COR-L47 (cell line): ENCODE data around the gene CP.

Experiments used
- DNase-seq: peaks from one replicate; lab custom pipeline; 2025; lab: John Stamatoyannopoulos, UW

Gene CP

GRCh38 chr3:149186219-149186618, 35.4 kb downstream of the CP start:
- no peak for DNase-seq

GRCh38 chr3:149181182-149181581, 40.4 kb downstream of the CP start:
- no peak for DNase-seq

GRCh38 chr3:149180057-149180573, 41.5 kb downstream of the CP start:
- no peak for DNase-seq

- DNase-seq: no peak
Observed at GRCh38 chr3:149179220-149179619, 42.4 kb downstream of the CP start.

- DNase-seq: no peak
Observed at GRCh38 chr3:149177122-149177521, 44.5 kb downstream of the CP start.

GRCh38 chr3:149174901-149175300, 46.7 kb downstream of the CP start:
- DNase-seq: no peak

- DNase-seq: no peak
Observed at GRCh38 chr3:149170672-149171071, 51.0 kb downstream of the CP start.

GRCh38 chr3:149167898-149168297, 53.7 kb downstream of the CP start:
- no peak for DNase-seq

GRCh38 chr3:149163066-149163465, 58.6 kb downstream of the CP start:
- DNase-seq: no peak

GRCh38 chr3:149162007-149162406, 59.6 kb downstream of the CP start:
- no peak for DNase-seq

GRCh38 chr3:149160754-149161300, 60.8 kb downstream of the CP start:
- DNase-seq: no peak

GRCh38 chr3:149153402-149153801, 68.2 kb downstream of the CP start:
- DNase-seq: no peak

GRCh38 chr3:149152420-149152819, 69.2 kb downstream of the CP start:
- no peak for DNase-seq

GRCh38 chr3:149151843-149152242, 69.8 kb downstream of the CP start:
- DNase-seq: no peak

GRCh38 chr3:149150436-149150835, 71.2 kb downstream of the CP start:
- no peak for DNase-seq

- DNase-seq: no peak
Observed at GRCh38 chr3:149145974-149146373, 75.7 kb downstream of the CP start.

GRCh38 chr3:149145356-149145755, 76.3 kb downstream of the CP start:
- no peak for DNase-seq

- no peak for DNase-seq
Observed at GRCh38 chr3:149142682-149143081, 78.9 kb downstream of the CP start.

GRCh38 chr3:149134575-149134974, 87.1 kb downstream of the CP start:
- DNase-seq: no peak

- no peak for DNase-seq
Observed at GRCh38 chr3:149131589-149131988, 90.0 kb downstream of the CP start.

- peak; percentile 95 for DNase-seq
Observed at GRCh38 chr3:149129326-149130205, 92.1 kb downstream of the CP start, which contains the start of gene HPS3. TSS of gene HPS3 (plus strand) at chr3:149129638. CDS start at chr3:149129724, 86 bp downstream.

- no peak for DNase-seq
Observed at GRCh38 chr3:149128821-149129220, 92.8 kb downstream of the CP start.
